ENCODE measurements around the gene B9D1. TPM values are rescaled to one million over a fixed set of nuclear protein-coding genes. Genes with fewer than 3 reads are reported as not detected.

B9D1 gene
- total RNA-seq, 2 donors from 2014 or later: 18.7 to 24.6 TPM

DNA sequence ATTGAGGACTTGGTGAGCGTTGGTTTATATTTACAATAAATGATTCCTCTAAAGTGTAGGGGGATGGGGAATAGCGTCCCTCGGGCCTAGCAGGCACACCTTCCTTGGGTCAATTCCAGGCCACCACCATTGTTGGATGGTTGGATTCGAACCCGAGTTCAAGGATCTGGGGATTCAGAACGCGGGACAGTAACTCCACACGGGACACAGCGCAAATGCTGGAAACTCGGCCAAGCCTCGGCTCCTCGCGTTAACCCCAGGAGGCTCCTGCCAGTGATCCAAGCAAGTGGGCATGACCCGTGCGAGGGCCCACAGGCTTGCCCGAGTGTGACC, 613 bp downstream of the B9D1 start:
- peak overlapping the region; percentile 84 to 87 for H3K27ac ChIP-seq
- H3K4me3 ChIP-seq: peak overlapping the region; percentile 62 to 71
- H3K9me3 ChIP-seq: no peaks in the 10 kb centered on the region
- no peak for DNase-seq (ENCODE audit: low spot score)
- H3K27me3 ChIP-seq: no peaks in the 10 kb centered on the region
- TF ChIP-seq, protein P1, sequence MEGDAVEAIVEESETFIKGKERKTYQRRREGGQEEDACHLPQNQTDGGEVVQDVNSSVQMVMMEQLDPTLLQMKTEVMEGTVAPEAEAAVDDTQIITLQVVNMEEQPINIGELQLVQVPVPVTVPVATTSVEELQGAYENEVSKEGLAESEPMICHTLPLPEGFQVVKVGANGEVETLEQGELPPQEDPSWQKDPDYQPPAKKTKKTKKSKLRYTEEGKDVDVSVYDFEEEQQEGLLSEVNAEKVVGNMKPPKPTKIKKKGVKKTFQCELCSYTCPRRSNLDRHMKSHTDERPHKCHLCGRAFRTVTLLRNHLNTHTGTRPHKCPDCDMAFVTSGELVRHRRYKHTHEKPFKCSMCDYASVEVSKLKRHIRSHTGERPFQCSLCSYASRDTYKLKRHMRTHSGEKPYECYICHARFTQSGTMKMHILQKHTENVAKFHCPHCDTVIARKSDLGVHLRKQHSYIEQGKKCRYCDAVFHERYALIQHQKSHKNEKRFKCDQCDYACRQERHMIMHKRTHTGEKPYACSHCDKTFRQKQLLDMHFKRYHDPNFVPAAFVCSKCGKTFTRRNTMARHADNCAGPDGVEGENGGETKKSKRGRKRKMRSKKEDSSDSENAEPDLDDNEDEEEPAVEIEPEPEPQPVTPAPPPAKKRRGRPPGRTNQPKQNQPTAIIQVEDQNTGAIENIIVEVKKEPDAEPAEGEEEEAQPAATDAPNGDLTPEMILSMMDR (IDR thresholded peaks at IDR 0.05): no peak
- peaks cover 0 to 18% of the 10 kb centered on the region in 2 donors for H3K4me1 ChIP-seq
- no peaks in the 10 kb centered on the region for H3K36me3 ChIP-seq

DNA sequence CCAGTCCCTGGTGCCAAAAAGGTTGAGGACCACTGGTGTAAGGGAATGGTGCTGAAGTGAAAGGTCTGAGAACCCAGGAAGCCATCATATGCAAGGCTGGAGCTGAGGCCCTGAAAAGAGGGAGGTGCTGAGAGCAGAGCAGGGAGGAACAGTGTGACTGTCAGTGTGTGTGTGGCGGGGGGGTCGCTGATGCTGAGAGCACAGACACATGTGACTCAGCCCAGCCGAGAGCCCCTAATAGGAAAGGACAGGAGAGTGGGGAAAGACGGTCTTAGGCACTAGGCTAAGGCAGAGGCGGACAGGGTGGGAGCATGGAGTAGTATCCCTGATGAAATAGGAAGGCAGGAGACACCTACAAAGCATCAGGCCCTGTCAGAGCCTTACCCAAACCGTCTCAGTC, 1.2 kb downstream of the B9D1 start:
- Histone ChIP-seq H3K36me3 (no peaks in the 10 kb centered on the region), H3K4me1 (peaks cover 0 to 18% of the 10 kb centered on the region in 2 donors), H3K27me3 (no peaks in the 10 kb centered on the region), H3K27ac (peak overlapping the region in 1 of 2 donors; percentile 87), H3K9me3 (no peaks in the 10 kb centered on the region), H3K4me3 (no peak overlapping the region)
- no peak for DNase-seq (ENCODE audit: low spot score)
- TF ChIP-seq, protein P1 (IDR thresholded peaks at IDR 0.05): no peak

DNA sequence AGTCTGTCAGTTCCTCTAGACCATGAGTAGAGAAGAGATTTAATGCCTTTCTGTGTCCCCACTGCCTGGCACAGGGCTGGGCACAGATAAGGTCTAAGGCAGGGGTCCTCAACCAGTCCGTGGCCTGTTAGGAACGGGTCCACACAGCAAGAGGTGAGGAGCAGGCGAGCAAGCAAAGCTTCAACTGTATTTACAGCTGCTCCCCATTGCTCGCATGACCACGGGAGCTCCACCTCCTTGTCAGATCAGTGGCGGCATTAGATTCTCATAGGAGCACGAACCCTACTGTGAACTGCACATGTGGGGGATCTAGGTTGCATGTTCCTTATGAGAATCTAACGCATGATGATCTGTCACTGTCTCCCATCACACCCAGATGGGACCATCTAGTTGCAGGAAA, 1.8 kb downstream of the B9D1 start:
- H3K4me3 ChIP-seq: no peak overlapping the region
- H3K27me3 ChIP-seq: no peaks in the 10 kb centered on the region
- no peaks in the 10 kb centered on the region for H3K36me3 ChIP-seq
- peaks cover 0 to 18% of the 10 kb centered on the region in 2 donors for H3K4me1 ChIP-seq
- H3K27ac ChIP-seq: no peak overlapping the region
- H3K9me3 ChIP-seq: no peaks in the 10 kb centered on the region
- DNase-seq (ENCODE audit: low spot score): no peak
- TF ChIP-seq, protein P1 (IDR thresholded peaks at IDR 0.05): no peak

DNA sequence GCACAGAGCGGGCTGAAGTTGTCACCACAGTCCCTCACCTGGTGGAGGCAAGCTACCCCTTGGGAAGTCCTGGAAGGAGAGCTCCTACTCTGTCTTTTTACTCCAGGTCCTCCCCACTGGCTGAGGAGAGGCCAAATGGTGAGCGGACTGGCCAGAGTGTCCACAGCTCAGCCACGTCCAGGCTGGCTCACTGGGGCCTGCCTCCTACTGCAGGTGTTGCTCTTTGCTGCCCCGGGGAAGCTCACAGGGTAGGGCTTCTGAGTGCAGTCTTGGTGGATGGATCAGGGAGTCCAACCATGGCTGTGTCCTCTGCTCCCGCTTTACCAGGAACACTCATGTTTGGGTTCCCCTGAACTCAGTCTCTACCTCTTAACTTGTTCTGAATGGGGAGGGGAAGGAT, 2.7 kb downstream of the B9D1 start:
- no peaks in the 10 kb centered on the region for H3K27me3 ChIP-seq
- H3K27ac ChIP-seq: no peak overlapping the region
- peaks cover 0 to 18% of the 10 kb centered on the region in 2 donors for H3K4me1 ChIP-seq
- no peaks in the 10 kb centered on the region for H3K9me3 ChIP-seq
- no peaks in the 10 kb centered on the region for H3K36me3 ChIP-seq
- TF ChIP-seq, protein P1 (IDR thresholded peaks at IDR 0.05): no peak
- no peak overlapping the region for H3K4me3 ChIP-seq
- DNase-seq (ENCODE audit: low spot score): no peak

DNA sequence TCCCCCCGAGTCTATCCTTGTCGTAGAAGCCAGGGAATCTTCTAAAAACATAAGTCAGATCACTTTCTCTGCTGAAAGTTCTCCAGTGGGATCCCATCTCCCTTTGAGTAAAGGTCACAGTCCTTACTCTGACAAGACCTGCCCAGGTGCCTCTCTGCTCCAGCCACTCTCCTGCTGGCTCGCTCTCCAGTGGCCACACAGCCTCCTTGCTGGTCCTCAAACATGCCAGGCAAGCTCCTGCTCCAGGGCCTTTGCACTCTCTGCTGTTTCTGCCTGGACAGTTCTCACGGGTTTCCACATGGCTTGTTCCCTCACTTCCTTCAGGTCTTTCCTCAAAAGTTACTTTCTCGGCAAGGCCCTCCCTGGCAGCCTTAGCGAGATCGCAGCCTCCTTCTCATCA, 3.4 kb downstream of the B9D1 start:
- no peaks in the 10 kb centered on the region for H3K9me3 ChIP-seq

DNA sequence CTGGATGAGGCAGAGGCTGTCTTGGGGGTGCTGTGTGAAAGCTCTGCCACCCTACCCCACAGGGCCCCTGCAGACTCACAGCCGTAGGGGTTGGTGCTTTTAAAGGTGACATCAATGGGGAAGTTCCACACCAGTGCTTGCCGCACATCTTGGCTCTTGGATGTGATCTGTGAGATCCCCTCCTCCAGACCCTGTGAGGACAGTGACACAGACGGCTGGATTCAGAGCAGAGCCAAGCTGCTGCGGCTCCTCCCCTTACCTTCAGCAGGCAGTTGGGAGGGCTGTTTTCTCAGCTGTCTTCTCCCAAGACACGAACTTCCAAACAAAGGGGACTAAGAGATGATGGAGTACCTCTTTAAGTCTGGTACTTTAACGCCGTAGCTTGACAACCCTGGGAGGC, 4.8 kb downstream of the B9D1 start:
- Histone ChIP-seq H3K9me3 (no peaks in the 10 kb centered on the region), H3K4me3 (no peak overlapping the region), H3K36me3 (no peaks in the 10 kb centered on the region), H3K27me3 (no peaks in the 10 kb centered on the region), H3K4me1 (peaks cover 0 to 11% of the 10 kb centered on the region in 2 donors), H3K27ac (no peak overlapping the region)
- TF ChIP-seq, protein P1 (IDR thresholded peaks at IDR 0.05): no peak
- no peak for DNase-seq (ENCODE audit: low spot score)

More for the DNA sequence above, 3.4 kb downstream of the B9D1 start:
- Histone ChIP-seq H3K4me1 (peaks cover 0 to 18% of the 10 kb centered on the region in 2 donors), H3K27ac (no peak overlapping the region), H3K36me3 (no peaks in the 10 kb centered on the region), H3K27me3 (no peaks in the 10 kb centered on the region), H3K4me3 (no peak overlapping the region)
- DNase-seq (ENCODE audit: low spot score): no peak
- TF ChIP-seq, protein P1 (IDR thresholded peaks at IDR 0.05): no peak
